Right cardiac atrium (tissue), 5 donors: ENCODE results near the gene EIF1AX. TPM values are rescaled to one million over a fixed set of nuclear protein-coding genes. Genes with fewer than 3 reads are reported as not detected.
"Not testable (repeated sequence)": the region's sequence is repeated elsewhere in the genome, so short reads cannot be mapped to it uniquely, and the experiment has no call there.

Source experiments
- ATAC-seq, 2 donors: fragments of 200-7000 bp; cut with Tn5 transposase; one replicate each; pipeline versions ENCODE4 v1.8.0 to v1.9.1; 2020; ENCODE audit warnings: moderate library complexity in 2 of 2, mild to moderate bottlenecking in 1 of 2
- DNase-seq, 3 donors: peaks; one replicate each; pipeline ENCODE4 v3.0.0-alpha.2; 2020
- H3K27ac ChIP-seq: one replicate; pipeline ENCODE4 v1.5.1; 2013; ENCODE audit warnings: mild to moderate bottlenecking, low read length, control low read depth, moderate library complexity
- H3K27me3 ChIP-seq: one replicate; pipeline ENCODE4 v1.6.1; 2013; ENCODE audit not compliant: control insufficient read depth, insufficient read depth
- H3K4me1 ChIP-seq: one replicate; pipeline ENCODE4 v1.6.1; 2013; ENCODE audit warnings: low read length; ENCODE audit not compliant: control insufficient read depth, insufficient read depth
- H3K4me3 ChIP-seq: one replicate; pipeline ENCODE4 v1.5.1; 2013; ENCODE audit warnings: low read length, control low read depth
- H3K9me3 ChIP-seq: one replicate; pipeline ENCODE4 v1.6.1; 2013; ENCODE audit warnings: low read length; ENCODE audit not compliant: control insufficient read depth
- WGBS: extraction: QIAGEN DNeasy Blood & Tissue Kit; methylation state at CpG from one replicate; pipeline ENCODE4 v1.1.7; 2013; 5-methylcytosine and 5-hydroxymethylcytosine counted together
- intact Hi-C, 4 donors: fragments of 100-400 bp; cut with DNase I; formaldehyde crosslinking; loops; one replicate each; pipeline versions ENCODE4 v1.11.0 to v1.14.0; 2022 to 2023
- polyA plus RNA-seq: library from polyadenylated mRNA; stranded (reverse); fragments of 200-250 nt; gene quantifications from one replicate; pipeline ENCODE4 v1.2.3, GENCODE V29; 2013
- total RNA-seq, 4 donors: library from RNA; stranded (reverse); fragmentation: NEBNext Ultra II Directional; extraction: Animal tissue kit (Norgen Biotek cat#: 25700); gene quantifications; one replicate each; pipeline ENCODE4 v1.2.1, GENCODE V29; 2021
- donor health status: healthy with polysubstance abuse.
- donor health status: DM: no; HTN: yes; CAD: no.
- donor health status: DM: no; HTN: no; CAD: no.
- donor health status: DM: no; HTN: yes; CAD: no; lungs with severe emphysema.
- donor health status: DM: yes; HTN: yes; CAD: no.

EIF1AX gene
- total and polyA plus RNA-seq, 5 donors: 25.4 to 91.1 (median 59.9) TPM

DNA sequence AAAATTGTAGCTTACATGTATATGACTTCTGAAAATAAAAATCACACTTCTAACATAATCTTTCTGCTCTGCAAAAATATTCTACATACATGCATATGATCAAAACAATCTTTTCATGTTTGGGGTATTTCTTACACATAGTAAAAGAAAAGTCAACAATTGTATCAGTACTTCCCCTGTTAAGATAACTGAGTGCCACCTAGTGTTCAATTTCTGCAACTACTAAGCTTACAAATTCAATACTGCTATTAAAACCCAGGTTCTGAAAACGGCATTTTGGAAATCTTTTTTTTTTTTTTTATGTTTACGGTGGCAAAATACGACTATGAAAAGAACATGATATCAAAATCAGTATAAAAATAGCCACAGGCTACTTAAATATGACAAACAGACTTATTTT is 14.2 kb downstream of the EIF1AX start:
- ATAC-seq: peak in 1 of 2 donors; percentile 43

DNA sequence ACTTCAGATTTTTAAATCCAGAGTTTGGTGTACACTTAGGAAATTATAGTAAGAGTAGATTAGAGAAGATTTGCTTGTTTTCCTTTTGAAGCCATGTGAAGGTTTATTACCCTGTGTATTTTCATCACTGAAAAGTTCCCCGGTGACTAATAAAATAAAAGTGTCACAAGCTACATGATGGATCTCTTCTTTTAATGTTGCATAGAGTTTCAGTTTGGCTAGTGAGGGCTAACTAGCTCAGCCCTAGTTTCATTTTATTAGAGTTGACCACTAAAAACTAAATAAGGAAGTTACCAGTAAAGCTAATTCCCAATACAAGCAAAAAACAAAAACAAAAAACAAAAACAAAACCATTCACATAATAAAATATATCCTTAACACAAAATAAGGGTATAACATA is 14.8 kb downstream of the EIF1AX start:
- H3K27me3 ChIP-seq, H3K4me3 ChIP-seq, intact Hi-C loops, H3K27ac ChIP-seq, H3K9me3 ChIP-seq, H3K4me1 ChIP-seq, DNase-seq, ATAC-seq: not testable (repeated sequence)
- whole genome bisulfite sequencing: 89% methylated on average over 1 of the region's 1 CpG

More for the DNA sequence above, 14.2 kb downstream of the EIF1AX start:
- DNase-seq, H3K9me3 ChIP-seq, intact Hi-C loops, H3K4me1 ChIP-seq, H3K27me3 ChIP-seq, H3K27ac ChIP-seq, H3K4me3 ChIP-seq: not testable (repeated sequence)
- WGBS: 1% methylated on average over 3 of the region's 3 CpGs

DNA sequence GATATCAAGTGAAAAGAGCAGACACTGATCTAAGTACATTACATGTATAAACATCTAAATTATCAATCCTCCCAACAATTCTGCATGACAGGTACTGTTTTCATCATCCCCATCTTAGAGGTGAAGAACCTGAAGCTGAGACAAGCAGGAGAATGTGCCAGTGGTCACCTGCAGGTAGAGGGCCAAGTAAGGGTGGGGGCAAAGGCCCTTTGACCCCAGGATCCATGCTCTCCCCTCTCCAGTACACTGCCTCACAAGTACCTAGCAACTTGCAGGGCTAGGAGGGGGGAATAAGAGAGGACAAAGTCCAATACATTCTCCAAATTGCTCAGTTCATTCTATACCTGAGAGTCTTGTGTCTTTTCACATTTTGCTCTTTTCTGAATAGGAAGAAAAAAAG is 16.7 kb downstream of the EIF1AX start:
- intact Hi-C loops: no loop called here
- ATAC-seq: no peak
- Histone ChIP-seq H3K9me3 (no peaks in the 10 kb centered on the region), H3K27me3 (no peaks in the 10 kb centered on the region), H3K27ac (no peak overlapping the region), H3K4me1 (no peaks in the 10 kb centered on the region), H3K4me3 (no peak overlapping the region)
- no peak for DNase-seq

DNA sequence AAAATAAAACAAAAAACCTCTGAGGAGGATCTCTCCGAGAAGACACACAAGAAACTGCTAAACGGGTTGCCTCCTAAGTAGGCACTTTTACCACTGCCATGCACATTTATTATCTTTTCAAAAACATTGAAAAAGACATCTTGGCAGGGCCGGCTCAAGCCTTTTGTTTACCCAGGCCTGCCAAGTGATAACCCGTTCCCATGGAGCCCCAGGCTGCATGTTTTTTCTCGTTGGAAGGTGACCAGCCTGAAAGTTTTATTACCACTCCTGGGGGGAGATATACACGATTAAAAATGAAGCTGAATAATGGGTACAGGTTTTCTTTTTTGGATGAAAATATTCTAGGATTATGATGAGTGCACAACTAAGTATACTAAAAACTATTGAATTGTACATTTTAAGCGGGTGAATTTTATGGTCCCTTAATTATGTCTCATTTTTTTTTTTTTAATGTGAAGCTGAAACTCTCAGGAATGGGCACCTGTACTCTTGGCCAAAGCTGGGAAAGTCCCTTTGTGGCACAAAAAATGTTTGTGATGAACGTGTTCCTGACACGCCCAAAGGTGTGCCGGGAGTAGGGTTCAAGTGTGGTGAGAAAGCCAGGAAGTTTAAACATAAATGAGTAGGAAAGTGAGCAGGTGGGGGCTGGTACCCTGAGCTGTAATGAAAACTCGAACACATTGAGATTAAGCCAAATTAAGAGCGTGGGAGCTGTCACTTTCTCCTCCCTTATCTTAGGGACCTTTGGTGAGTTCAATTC is 23.4 kb downstream of the EIF1AX start:
- Histone ChIP-seq H3K27me3 (no peaks in the 10 kb centered on the region), H3K4me1 (peaks cover 5% of the 10 kb centered on the region), H3K9me3 (no peaks in the 10 kb centered on the region), H3K27ac (no peak overlapping the region), H3K4me3 (no peak overlapping the region)
- DNase-seq (no peak), ATAC-seq (no peak)
- WGBS: 32% methylated on average over 12 of the region's 12 CpGs
- intact Hi-C loops: loop anchor here in 1 of 4 donors (10.0 kb wide), 1 partner anchor 213 kb away; no protein-coding TSS in a partner anchor

DNA sequence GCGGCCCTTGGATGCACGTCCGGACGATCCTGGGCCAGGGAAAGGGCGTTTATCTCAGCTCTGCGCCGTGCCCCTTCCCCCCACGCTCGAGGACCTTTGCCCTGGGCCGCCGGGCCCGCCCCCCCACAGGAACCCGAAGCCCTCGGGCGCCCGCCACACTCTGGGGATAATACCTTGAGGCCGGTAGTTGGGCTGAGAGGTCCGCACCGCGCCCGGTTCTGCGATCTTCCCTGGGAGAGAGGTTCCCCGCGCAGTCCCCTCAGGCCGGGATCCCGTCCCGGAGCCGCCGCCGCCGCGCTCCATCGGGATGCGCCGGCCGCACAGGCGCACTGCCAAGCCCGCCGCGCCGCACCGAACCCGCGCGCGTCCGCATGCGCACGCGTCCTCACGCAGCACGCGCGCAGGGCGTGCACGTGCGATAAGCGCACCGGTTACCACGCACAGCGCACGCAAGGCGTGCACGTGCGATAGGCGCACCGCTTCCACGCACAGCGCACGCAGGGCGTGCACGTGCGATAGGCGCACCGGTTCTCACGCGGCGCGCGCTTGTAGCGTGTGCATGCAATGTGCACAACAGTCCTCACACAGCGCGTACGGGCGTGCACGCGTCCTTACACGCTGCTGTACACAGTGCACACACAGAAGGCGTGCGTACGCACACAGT is 24.9 kb downstream of the EIF1AX start, which contains the start of gene MAP7D2:
MAP7D2 (minus strand) TSS at position 331 of the 664 bp plus-strand sequence; CDS start at position 303, 28 bp downstream.
- no peak within 1 kb of the TSS for H3K27ac ChIP-seq
- intact Hi-C loops: loop anchor here in 1 of 4 donors (10.0 kb wide), 1 partner anchor 212 kb away; no protein-coding TSS in a partner anchor
- no peaks in the 10 kb centered on the region for H3K27me3 ChIP-seq
- no peaks in the 10 kb centered on the region for H3K9me3 ChIP-seq
- H3K4me1 ChIP-seq: peaks cover 5% of the 10 kb centered on the region
- peak within 1 kb of the TSS; percentile 47 for H3K4me3 ChIP-seq
- ATAC-seq: peak in 1 of 2 donors; percentile 48
- WGBS: 14% methylated on average over 87 of the region's 91 CpGs
- DNase-seq: peak in 1 of 3 donors; percentile 55

DNA sequence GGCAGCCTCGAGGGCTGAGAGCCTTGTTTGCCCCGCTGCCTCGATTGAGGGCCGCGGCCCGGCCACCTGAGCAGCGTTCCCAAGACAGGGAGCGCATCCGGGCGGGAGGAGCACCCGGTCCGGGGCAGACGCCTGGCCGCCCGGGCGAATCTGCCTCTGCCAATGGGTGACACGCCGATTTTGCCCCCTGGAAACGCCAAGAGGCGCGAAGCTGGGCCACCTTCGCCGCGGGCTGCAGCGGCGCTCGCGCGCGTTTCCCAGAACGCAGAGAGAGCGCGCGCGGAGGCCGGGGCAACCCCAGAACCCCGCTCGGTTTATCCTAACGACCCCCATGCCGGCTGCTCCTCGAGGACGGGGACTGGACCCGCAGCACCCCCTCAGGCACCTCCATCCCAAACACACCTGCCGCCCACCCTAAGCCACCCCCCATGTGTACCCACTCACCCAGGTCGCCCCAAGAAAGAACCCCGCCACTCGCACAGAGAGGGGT is 25.5 kb downstream of the EIF1AX start:
- intact Hi-C loops: loop anchor here in 1 of 4 donors (10.0 kb wide), 1 partner anchor 211 kb away; no protein-coding TSS in a partner anchor
- no peaks in the 10 kb centered on the region for H3K9me3 ChIP-seq
- WGBS: 7% methylated on average over 47 of the region's 47 CpGs

DNA sequence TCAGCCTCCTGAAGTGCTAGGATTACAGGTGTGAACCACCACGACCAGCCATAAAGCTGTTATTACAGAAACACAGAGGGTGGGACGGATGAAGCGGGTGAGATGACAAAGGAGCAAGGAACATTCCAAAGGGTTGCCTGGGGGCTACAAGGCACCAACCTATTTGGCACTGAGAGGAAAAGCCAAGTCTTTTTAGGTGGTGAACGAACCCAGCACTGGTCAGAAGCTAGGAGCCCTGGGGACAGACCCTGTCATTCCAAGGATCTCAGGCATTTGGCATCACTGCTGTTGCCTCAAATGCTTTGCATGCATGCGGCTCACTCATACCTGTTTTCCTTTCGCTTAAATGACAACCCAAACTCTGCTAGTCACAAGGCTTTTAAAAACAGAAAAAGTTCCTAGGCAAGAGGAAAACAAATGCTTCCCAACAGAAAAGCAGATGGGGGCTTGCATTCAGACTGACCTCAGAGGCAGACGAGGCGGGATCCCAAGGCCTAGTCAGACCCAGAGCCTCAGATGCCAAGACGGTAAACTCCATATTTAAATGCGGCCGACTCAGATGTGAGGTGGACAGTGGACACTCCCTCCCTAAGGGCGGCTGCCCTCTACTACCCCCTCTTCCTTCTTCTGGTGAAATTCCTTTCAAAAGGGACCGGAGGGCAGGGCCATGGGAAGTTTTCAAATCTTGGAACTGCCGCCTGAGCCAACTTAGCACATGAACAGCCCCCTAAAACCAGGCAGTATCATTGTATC is 29.4 kb downstream of the EIF1AX start:
- Histone ChIP-seq H3K27ac (no peak overlapping the region), H3K27me3 (no peaks in the 10 kb centered on the region), H3K9me3 (no peaks in the 10 kb centered on the region), H3K4me3 (no peak overlapping the region), H3K4me1 (peaks cover 5% of the 10 kb centered on the region)
- WGBS: 89% methylated on average over 14 of the region's 14 CpGs
- DNase-seq (no peak), ATAC-seq (no peak)
- intact Hi-C loops: loop anchor here in 1 of 4 donors (10.0 kb wide), 1 partner anchor 207 kb away; no protein-coding TSS in a partner anchor

More for the DNA sequence above, 25.5 kb downstream of the EIF1AX start:
- H3K4me3 ChIP-seq: peak overlapping the region; percentile 47
- DNase-seq: peak in 1 of 3 donors; percentile 54
- H3K27ac ChIP-seq: no peak overlapping the region
- no peaks in the 10 kb centered on the region for H3K27me3 ChIP-seq
- peak in 1 of 2 donors; percentile 16 for ATAC-seq
- H3K4me1 ChIP-seq: peaks cover 5% of the 10 kb centered on the region

DNA sequence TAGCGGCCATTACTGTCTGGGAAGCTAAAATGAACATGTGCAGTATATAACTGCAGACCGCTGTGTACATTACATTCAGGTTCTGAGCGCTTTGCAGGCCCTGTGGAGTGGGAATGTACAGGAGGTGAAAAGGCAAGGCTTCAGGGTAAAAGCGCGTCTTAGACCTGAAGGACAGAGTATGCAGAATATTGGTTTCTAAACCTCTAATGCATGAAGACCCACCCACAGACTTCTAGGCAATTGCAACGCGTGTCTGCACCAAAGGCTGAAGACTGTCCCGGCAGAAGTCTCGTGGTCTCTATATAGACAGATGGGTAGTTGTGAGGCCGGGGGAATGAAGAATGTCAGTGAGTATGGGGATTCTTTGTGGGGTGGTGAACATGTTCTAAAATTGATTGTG is 30.4 kb downstream of the EIF1AX start:
- Histone ChIP-seq H3K4me3 (no peak overlapping the region), H3K4me1 (no peaks in the 10 kb centered on the region), H3K27ac (no peak overlapping the region), H3K27me3 (no peaks in the 10 kb centered on the region), H3K9me3 (no peaks in the 10 kb centered on the region)
- ATAC-seq (no peak), DNase-seq (no peak)
- WGBS: 95% methylated on average over 10 of the region's 10 CpGs
- intact Hi-C loops: loop anchor here in 1 of 4 donors (10.0 kb wide), 1 partner anchor 206 kb away; no protein-coding TSS in a partner anchor

DNA sequence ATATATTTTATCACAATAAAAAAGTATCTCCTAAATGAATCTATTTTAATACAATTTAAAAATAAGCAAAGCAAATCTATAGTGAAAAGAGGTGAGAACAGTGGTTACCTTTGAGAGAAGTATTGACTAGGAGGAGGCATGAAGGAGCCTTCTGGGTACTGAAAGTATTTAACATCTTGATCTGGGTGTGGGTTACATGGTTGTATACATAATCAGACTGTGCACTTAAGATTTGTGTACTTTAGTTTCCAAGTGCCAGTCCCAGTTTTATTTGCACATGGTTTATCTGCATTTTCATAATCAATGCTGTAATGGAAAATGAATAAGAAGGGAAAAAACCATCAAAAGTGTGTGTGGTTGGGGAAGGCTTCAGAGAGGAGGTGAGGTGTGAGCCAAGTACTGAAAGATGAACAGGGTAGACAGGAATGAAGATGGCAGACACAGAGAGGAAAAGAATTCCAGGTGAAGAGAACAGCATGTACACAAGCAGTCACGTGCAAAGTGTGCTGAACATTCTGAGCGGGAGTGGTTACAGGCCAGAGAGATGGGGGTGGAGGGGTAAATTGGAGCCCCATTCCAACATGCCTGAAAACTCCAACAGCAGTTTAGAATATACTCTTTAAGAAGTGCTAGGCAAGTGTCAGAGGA is 39.6 kb downstream of the EIF1AX start:
- Histone ChIP-seq H3K27ac (no peak overlapping the region), H3K4me3 (no peak overlapping the region), H3K4me1 (no peaks in the 10 kb centered on the region), H3K27me3 (no peaks in the 10 kb centered on the region), H3K9me3 (no peaks in the 10 kb centered on the region)
- WGBS: 98% methylated on average over 2 of the region's 2 CpGs
- DNase-seq: no peak
- intact Hi-C loops: no loop called here
- ATAC-seq: no peak

DNA sequence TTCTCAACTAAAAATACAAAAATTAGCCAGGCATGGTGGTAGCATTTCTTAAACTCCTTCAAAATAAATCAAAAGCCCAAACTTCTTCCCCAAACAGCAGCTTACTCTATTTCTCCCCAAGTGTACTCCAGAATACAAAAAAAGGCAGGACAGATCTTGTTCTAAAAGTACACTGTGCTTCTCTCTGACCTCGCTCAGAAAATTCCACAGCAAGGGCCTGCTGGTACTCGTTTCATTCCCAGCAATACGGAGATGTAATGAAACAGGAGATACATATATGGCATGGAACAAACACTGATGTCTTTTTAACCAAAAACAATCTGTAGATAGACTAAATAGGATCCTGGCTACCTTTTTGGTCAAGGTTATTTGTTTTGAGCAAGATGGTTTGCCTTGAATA is 50.1 kb downstream of the EIF1AX start:
- ATAC-seq (no peak), DNase-seq (no peak)
- Histone ChIP-seq H3K27me3 (no peaks in the 10 kb centered on the region), H3K9me3 (no peaks in the 10 kb centered on the region), H3K4me1 (no peaks in the 10 kb centered on the region), H3K27ac (no peak overlapping the region), H3K4me3 (no peak overlapping the region)
- 84% methylated on average over 3 of the region's 3 CpGs for WGBS
- intact Hi-C loops: no loop called here
